Measurements from ENCODE around the gene ARL2BP. TPM values are rescaled to one million over a fixed set of nuclear protein-coding genes. Genes with fewer than 3 reads are reported as not detected.

The ARL2BP gene
- total RNA-seq, 1 experiment from 2014 or later = 32.6 TPM

DNA sequence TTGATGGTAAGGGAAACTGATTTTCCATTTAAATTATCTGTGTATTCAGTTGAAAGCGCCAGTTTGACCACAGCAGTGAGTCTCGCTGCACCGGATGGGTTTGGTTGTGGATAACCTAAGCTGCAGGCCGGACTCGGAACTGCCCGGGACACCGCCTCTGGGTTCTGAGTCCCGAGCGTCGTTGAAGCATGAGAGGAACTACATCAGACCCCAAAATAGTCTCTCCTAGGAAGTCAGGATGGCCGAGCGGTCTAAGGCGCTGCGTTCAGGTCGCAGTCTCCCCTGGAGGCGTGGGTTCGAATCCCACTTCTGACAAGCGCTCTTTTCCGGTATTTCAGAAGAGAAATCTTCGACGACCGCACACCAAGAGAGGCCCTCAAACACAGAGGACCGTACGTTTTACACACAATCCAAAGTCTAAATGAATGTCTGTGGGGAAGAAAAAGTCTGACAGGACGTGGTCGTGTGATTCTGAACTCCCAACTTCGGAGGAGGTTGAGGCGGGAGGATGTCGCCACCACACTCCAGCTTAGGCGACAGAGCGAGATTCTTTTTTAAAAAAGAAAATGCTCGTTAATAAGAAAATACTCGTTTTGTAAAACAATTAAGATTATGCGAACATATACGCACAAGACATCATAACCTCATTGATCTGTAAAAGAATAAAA is 54.8 kb downstream of the ARL2BP start:
- Mint-ChIP-seq H3K9me3 (ENCODE audit: low read depth, unreplicated experiment) (no peaks in the 10 kb centered on the region), H3K27ac (ENCODE audit: unreplicated experiment) (no peak overlapping the region), H3K36me3 (ENCODE audit: insufficient read depth, unreplicated experiment) (peaks cover 10% of the 10 kb centered on the region), H3K4me3 (ENCODE audit: low read depth, unreplicated experiment) (no peak overlapping the region), H3K4me1 (ENCODE audit: low read depth, unreplicated experiment) (peaks cover 23% of the 10 kb centered on the region), H3K27me3 (ENCODE audit: unreplicated experiment) (no peaks in the 10 kb centered on the region)
- TF ChIP-seq, protein P1, sequence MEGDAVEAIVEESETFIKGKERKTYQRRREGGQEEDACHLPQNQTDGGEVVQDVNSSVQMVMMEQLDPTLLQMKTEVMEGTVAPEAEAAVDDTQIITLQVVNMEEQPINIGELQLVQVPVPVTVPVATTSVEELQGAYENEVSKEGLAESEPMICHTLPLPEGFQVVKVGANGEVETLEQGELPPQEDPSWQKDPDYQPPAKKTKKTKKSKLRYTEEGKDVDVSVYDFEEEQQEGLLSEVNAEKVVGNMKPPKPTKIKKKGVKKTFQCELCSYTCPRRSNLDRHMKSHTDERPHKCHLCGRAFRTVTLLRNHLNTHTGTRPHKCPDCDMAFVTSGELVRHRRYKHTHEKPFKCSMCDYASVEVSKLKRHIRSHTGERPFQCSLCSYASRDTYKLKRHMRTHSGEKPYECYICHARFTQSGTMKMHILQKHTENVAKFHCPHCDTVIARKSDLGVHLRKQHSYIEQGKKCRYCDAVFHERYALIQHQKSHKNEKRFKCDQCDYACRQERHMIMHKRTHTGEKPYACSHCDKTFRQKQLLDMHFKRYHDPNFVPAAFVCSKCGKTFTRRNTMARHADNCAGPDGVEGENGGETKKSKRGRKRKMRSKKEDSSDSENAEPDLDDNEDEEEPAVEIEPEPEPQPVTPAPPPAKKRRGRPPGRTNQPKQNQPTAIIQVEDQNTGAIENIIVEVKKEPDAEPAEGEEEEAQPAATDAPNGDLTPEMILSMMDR (IDR thresholded peaks at IDR 0.05; ENCODE audit: unreplicated experiment) = peak; percentile 23
- CTCF ChIA-PET = interaction anchor here (0.6 to 5.0 kb wide), 14 partner anchors 15 to 220 kb away, joined by 3 to 80 read pairs (median 5); partner anchors contain the start of genes ARL2BP, CX3CL1 and PLLP
- BruUV-seq (replicated peaks) = no TSS peak
- peak; percentile 93 for DNase-seq
- intact Hi-C loops (cut with micrococcal nuclease; ENCODE audit: unreplicated experiment) = loop anchor here (1.0 to 5.0 kb wide), 9 partner anchors 42 to 221 kb away; partner anchors contain the start of gene CPNE2

DNA sequence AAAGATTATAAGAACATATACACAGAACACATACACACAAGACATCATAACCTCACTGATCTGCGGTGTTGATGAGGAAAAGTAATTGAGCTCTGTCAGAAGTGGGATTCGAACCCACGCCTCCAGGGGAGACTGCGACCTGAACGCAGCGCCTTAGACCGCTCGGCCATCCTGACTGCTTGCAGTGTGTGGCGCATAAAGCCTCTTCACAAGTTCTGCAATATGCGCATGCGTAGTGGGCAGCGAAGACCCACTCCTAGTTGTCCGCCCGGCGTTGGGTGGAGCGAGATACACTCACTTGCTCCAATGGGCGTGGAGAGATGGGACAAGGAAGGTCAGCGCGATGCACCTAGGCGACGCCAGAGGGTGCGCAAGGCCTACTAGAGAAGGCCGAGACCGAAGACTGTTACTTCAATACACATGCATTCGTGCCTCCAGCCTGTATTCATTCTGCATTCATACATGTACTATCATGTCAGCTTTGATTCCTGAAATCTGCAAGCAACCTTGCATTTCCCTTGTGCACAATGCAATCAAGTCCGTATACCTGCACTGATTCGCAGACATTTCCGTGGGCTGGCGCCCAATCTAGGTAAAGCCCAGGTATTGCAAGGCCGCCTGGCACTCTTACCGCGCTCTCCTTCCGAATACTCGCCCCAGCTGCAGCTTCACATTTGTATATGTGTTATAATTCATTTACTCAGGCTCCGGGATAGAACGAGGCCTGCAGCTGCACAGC is 55.5 kb downstream of the ARL2BP start:
- CTCF ChIA-PET = interaction anchor here (0.6 to 5.0 kb wide), 15 partner anchors 16 to 219 kb away, joined by 3 to 80 read pairs (median 5); partner anchors contain the start of genes ARL2BP, CX3CL1, PLLP and PSME3IP1
- intact Hi-C loops (cut with micrococcal nuclease; ENCODE audit: unreplicated experiment) = loop anchor here (1.0 to 5.0 kb wide), 7 partner anchors 42 to 220 kb away; no protein-coding TSS in a partner anchor
- TF ChIP-seq, protein P1 (IDR thresholded peaks at IDR 0.05; ENCODE audit: unreplicated experiment) = peak; percentile 94
- H3K27ac Mint-ChIP-seq (ENCODE audit: unreplicated experiment) = no peak overlapping the region
- no peaks in the 10 kb centered on the region for H3K27me3 Mint-ChIP-seq (ENCODE audit: unreplicated experiment)
- peaks cover 10% of the 10 kb centered on the region for H3K36me3 Mint-ChIP-seq (ENCODE audit: insufficient read depth, unreplicated experiment)
- H3K4me3 Mint-ChIP-seq (ENCODE audit: low read depth, unreplicated experiment) = no peak overlapping the region
- H3K9me3 Mint-ChIP-seq (ENCODE audit: low read depth, unreplicated experiment) = no peaks in the 10 kb centered on the region
- BruUV-seq (replicated peaks) = no TSS peak
- peaks cover 30% of the 10 kb centered on the region for H3K4me1 Mint-ChIP-seq (ENCODE audit: low read depth, unreplicated experiment)
- peak; percentile 98 for DNase-seq

DNA sequence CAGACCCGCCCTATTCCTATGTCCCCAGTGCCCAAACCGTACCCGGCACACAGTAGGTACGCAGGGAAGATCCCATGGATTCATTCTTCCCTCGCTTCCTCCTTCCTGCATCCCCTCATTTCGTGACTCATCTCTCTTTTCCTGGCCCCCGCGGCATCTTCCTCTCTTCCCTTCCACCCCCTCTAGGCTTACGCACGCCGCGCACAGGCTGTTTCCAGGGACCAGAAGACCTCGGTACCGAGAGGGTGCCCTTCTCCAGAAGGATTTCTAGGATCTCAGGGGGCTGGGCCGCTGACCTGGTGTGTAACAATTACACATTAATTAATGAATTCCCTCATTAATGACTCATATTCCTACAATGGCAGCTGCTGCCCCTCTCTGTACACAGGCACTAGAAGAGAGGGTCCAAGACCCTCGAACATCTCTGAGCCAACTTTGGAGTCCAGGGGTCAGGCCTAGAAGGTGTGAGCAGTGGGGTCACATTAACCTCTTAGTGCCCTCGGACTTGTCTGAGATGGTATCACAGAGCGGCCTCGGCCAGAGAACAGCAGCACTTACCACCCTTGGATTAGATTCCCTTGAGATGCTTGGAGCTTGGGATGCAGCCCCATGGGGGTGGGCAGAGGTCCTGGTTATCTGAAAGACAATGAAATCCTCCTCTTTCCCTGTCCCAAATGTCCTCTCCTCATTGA is 56.2 kb downstream of the ARL2BP start:
- Mint-ChIP-seq H3K36me3 (ENCODE audit: insufficient read depth, unreplicated experiment) (peaks cover 10% of the 10 kb centered on the region), H3K4me3 (ENCODE audit: low read depth, unreplicated experiment) (no peak overlapping the region), H3K9me3 (ENCODE audit: low read depth, unreplicated experiment) (no peaks in the 10 kb centered on the region), H3K4me1 (ENCODE audit: low read depth, unreplicated experiment) (peaks cover 30% of the 10 kb centered on the region), H3K27ac (ENCODE audit: unreplicated experiment) (no peak overlapping the region), H3K27me3 (ENCODE audit: unreplicated experiment) (no peaks in the 10 kb centered on the region)
- BruUV-seq (replicated peaks) = no TSS peak
- CTCF ChIA-PET = interaction anchor here (0.6 to 5.0 kb wide), 5 partner anchors 10 to 121 kb away, joined by 3 to 80 read pairs (median 5); partner anchors contain the start of genes PSME3IP1 and RSPRY1
- intact Hi-C loops (cut with micrococcal nuclease; ENCODE audit: unreplicated experiment) = loop anchor here (2.0 to 5.0 kb wide), 3 partner anchors 41 to 220 kb away; no protein-coding TSS in a partner anchor
- no peak for DNase-seq
- TF ChIP-seq, protein P1 (IDR thresholded peaks at IDR 0.05; ENCODE audit: unreplicated experiment) = no peak

Other genes starting within 250 kb of the ARL2BP start
- gene CPNE2, start 152.7 kb upstream of the ARL2BP start, total RNA-seq (2022) = 12.9 and 14.5 TPM in 2 replicates
- gene PSME3IP1, start 59.2 kb upstream of the ARL2BP start, total RNA-seq (2022) = 171 and 177 TPM in 2 replicates
- gene RSPRY1, start 58.9 kb upstream of the ARL2BP start, total RNA-seq (2022) = 43.6 and 47.4 TPM in 2 replicates
- 38.3 and 40.3 TPM in 2 replicates for gene PLLP, start 39.4 kb downstream of the ARL2BP start, total RNA-seq (2022)
- gene CCL22, start 113.5 kb downstream of the ARL2BP start, total RNA-seq (2022) = 2.6 and 4.5 TPM in 2 replicates
- gene CX3CL1, start 127.2 kb downstream of the ARL2BP start, total RNA-seq (2022) = 17.6 and 41.4 TPM in 2 replicates
- gene CCL17, start 159.5 kb downstream of the ARL2BP start, total RNA-seq (2022) = not detected in 2 replicates
- 76.6 and 77.2 TPM in 2 replicates for gene CIAPIN1, start 202.1 kb downstream of the ARL2BP start, total RNA-seq (2022)
- 75.9 and 77.7 TPM in 2 replicates for gene COQ9, start 202.2 kb downstream of the ARL2BP start, total RNA-seq (2022)
- 69.4 and 80.0 TPM in 2 replicates for gene POLR2C, start 217.4 kb downstream of the ARL2BP start, total RNA-seq (2022)
- 23.0 and 34.7 TPM in 2 replicates for gene DOK4, start 241.2 kb downstream of the ARL2BP start, total RNA-seq (2022)

All from Calu3 (cell line).